Measurements from ENCODE around the gene JPH2.

Gene JPH2

GRCh38 chr20:44079291-44079690 is 107.7 kb downstream of the JPH2 start:
- Histone ChIP-seq H3K4me3 (no peak overlapping the region), H3K36me3 (no peaks in the 10 kb centered on the region), H3K4me1 (peaks cover 0 to 11% (median 0%) of the 10 kb centered on the region in 4 donors), H3K27me3 (no peaks in the 10 kb centered on the region), H3K27ac (no peak overlapping the region), H3K9me3 (no peaks in the 10 kb centered on the region)
- TF ChIP-seq, protein P1, sequence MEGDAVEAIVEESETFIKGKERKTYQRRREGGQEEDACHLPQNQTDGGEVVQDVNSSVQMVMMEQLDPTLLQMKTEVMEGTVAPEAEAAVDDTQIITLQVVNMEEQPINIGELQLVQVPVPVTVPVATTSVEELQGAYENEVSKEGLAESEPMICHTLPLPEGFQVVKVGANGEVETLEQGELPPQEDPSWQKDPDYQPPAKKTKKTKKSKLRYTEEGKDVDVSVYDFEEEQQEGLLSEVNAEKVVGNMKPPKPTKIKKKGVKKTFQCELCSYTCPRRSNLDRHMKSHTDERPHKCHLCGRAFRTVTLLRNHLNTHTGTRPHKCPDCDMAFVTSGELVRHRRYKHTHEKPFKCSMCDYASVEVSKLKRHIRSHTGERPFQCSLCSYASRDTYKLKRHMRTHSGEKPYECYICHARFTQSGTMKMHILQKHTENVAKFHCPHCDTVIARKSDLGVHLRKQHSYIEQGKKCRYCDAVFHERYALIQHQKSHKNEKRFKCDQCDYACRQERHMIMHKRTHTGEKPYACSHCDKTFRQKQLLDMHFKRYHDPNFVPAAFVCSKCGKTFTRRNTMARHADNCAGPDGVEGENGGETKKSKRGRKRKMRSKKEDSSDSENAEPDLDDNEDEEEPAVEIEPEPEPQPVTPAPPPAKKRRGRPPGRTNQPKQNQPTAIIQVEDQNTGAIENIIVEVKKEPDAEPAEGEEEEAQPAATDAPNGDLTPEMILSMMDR (IDR thresholded peaks at IDR 0.05) = no peak
- DNase-seq = peak in 1 of 2 donors; percentile 13
- intact Hi-C loops (cut with DNase I; ENCODE audit: low total_unique reads) = loop anchor here (10.0 kb wide), 1 partner anchor 94 kb away; no protein-coding TSS in a partner anchor

DNA sequence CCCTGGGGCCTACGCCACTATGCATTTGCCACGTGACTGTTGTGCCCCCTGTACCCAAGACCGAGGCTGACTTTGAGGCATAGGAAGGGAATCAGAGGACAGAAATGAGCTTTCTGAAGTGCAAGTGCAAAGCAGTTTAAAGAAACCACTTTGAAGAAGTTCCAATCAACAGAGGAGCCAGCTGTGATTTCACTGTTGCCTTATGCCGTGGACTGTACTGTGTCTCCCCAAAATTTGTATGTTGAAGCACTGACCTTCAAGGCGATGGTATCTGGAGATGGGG is 111.1 kb downstream of the JPH2 start:
- no peak for DNase-seq
- peaks cover 0 to 5% of the 10 kb centered on the region in 2 donors for H3K27me3 ChIP-seq
- intact Hi-C loops (cut with DNase I; ENCODE audit: low total_unique reads) = loop anchor here (10.0 kb wide), 1 partner anchor 91 kb away; no protein-coding TSS in a partner anchor

GRCh38 chr20:44075191-44075949 is 111.6 kb downstream of the JPH2 start:
- DNase-seq = peak in 1 of 2 donors; percentile 12
- H3K9me3 ChIP-seq = no peaks in the 10 kb centered on the region
- H3K27ac ChIP-seq = no peak overlapping the region
- intact Hi-C loops (cut with DNase I; ENCODE audit: low total_unique reads) = loop anchor here (10.0 kb wide), 1 partner anchor 91 kb away; no protein-coding TSS in a partner anchor
- H3K27me3 ChIP-seq = peaks cover 0 to 11% of the 10 kb centered on the region in 2 donors
- no peak overlapping the region for H3K4me3 ChIP-seq
- TF ChIP-seq, protein P1 (IDR thresholded peaks at IDR 0.05) = no peak
- no peaks in the 10 kb centered on the region for H3K36me3 ChIP-seq
- peaks cover 0 to 8% (median 0%) of the 10 kb centered on the region in 4 donors for H3K4me1 ChIP-seq

More for the DNA sequence above, 111.1 kb downstream of the JPH2 start:
- TF ChIP-seq, protein P1 (IDR thresholded peaks at IDR 0.05) = no peak
- no peaks in the 10 kb centered on the region for H3K9me3 ChIP-seq
- no peak overlapping the region for H3K4me3 ChIP-seq
- H3K27ac ChIP-seq = no peak overlapping the region
- peaks cover 0 to 11% (median 0%) of the 10 kb centered on the region in 4 donors for H3K4me1 ChIP-seq
- no peaks in the 10 kb centered on the region for H3K36me3 ChIP-seq

DNA sequence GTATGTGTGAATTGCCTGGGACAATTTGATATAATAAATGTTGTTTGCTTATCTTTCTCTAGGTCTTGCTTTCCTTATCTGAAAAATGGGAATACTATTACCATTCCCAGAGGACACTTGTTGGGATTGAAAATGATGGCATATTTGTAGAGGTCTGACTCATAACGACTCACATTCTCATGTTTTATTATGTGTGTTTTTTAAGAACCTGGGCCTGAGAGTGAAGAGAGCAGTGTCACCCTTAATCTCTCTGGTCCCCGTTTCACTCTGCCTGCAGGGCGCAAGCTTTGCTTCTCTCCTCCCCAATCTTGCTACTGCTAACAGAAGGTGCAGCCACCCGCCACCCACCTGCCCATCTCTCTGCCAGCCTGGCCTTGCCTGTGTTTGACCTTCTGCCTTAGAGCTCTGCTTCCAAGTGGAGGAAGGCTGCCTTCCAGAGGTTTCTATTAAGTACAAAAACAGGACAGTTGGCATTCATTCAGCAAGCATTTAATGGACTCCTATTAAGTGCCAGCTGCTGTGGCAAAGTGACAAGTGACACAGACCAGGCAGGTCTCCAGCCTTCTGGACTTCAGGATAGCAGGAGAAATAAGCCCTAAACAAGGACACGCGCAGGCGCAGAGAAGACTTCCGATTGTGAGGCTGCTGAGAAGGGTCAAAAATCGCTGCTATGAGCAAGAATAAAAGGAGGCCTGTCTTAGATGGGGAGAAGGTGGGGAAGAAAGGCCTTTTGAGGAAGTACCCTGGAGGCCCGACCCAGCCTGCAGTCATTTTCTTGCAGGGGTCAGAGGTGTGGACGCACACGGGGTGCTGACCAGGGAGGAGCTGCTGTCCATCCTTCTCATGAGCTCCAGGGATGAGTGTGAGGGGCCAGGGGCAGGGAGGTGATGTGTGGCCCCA is 112.5 kb downstream of the JPH2 start:
- no peaks in the 10 kb centered on the region for H3K9me3 ChIP-seq
- H3K4me1 ChIP-seq = peaks cover 0 to 7% (median 0%) of the 10 kb centered on the region in 4 donors
- H3K4me3 ChIP-seq = no peak overlapping the region
- intact Hi-C loops (cut with DNase I; ENCODE audit: low total_unique reads) = loop anchor here (10.0 kb wide), 1 partner anchor 90 kb away; no protein-coding TSS in a partner anchor
- DNase-seq = peak; percentile 3 to 54
- H3K27me3 ChIP-seq = peaks cover 0 to 11% of the 10 kb centered on the region in 2 donors
- TF ChIP-seq, protein P1 (IDR thresholded peaks at IDR 0.05) = no peak
- no peak overlapping the region for H3K27ac ChIP-seq
- no peaks in the 10 kb centered on the region for H3K36me3 ChIP-seq

- H3K36me3 ChIP-seq = no peaks in the 10 kb centered on the region
- DNase-seq = peak in 1 of 2 donors; percentile 10
- H3K9me3 ChIP-seq = no peaks in the 10 kb centered on the region
- intact Hi-C loops (cut with DNase I; ENCODE audit: low total_unique reads) = loop anchor here (10.0 kb wide), 1 partner anchor 89 kb away; no protein-coding TSS in a partner anchor
- H3K4me3 ChIP-seq = no peak overlapping the region
- TF ChIP-seq, protein P1 (IDR thresholded peaks at IDR 0.05) = no peak
- no peak overlapping the region for H3K27ac ChIP-seq
- H3K4me1 ChIP-seq = peaks cover 0 to 7% (median 0%) of the 10 kb centered on the region in 4 donors
- peaks cover 0 to 11% of the 10 kb centered on the region in 2 donors for H3K27me3 ChIP-seq
Observed at GRCh38 chr20:44073675-44074071, 113.3 kb downstream of the JPH2 start.

Measured in tibial artery (tissue), 4 donors.